Measurements from ENCODE around the gene COG5. TPM values are rescaled to one million over a fixed set of nuclear protein-coding genes. Genes with fewer than 3 reads are reported as not detected.
A peak's percentile ranks its signal among the peaks of the same experiment; 100 is the strongest.

The COG5 gene
- total and polyA plus RNA-seq, 10 of the 15 experiments (the other 5 are each of a cell fraction or from before 2014, with no cell fraction given): 5.5 to 27.9 (median 15.6) TPM

GRCh38 chr7:107168233-107169119 is 395.2 kb downstream of the COG5 start, which contains the start of gene HBP1 (continued):
- peak; percentile 27 for TF ChIP-seq E4F1 (IDR thresholded peaks at IDR 0.05; ENCODE audit: borderline replicate concordance, partially characterized antibody)
- TF ChIP-seq SREBF1 (IDR thresholded peaks at IDR 0.05; ENCODE audit: low read length): peak; percentile 60; the same call in 1 of the 2 replicates
- TF ChIP-seq RBBP5 (conservative IDR thresholded peaks at IDR 0.05): no peak
- TF ChIP-seq HDGF (IDR thresholded peaks at IDR 0.05): 0 out of 2 replicates have a peak, but pooled peaks have one; percentile 21
- TF ChIP-seq MTA3 (IDR thresholded peaks at IDR 0.05; ENCODE audit: borderline replicate concordance, low read length): no peak
- TF ChIP-seq ESRRA (IDR thresholded peaks at IDR 0.05; ENCODE audit: low read length): no peak
- peak; percentile 66 for TF ChIP-seq RELB (IDR thresholded peaks at IDR 0.05; ENCODE audit: low read depth)
- no peak; a peak in 1 of 3 replicates for TF ChIP-seq EGR1 (IDR thresholded peaks at IDR 0.05; ENCODE audit: borderline replicate concordance in 1 of 2, low read depth in 2 of 2, low read length in 2 of 2)
- peak; percentile 52; the same call in 1 of the 2 replicates for TF ChIP-seq ZNF687 (IDR thresholded peaks at IDR 0.05)
- peak; percentile 89 for TF ChIP-seq SIX5 (IDR thresholded peaks at IDR 0.05; ENCODE audit: low read depth, low read length, severe bottlenecking)
- no peak for TF ChIP-seq CBX3 (IDR thresholded peaks at IDR 0.05; ENCODE audit: borderline replicate concordance, low read depth)
- no peak for TF ChIP-seq ASH2L (IDR thresholded peaks at IDR 0.05; ENCODE audit: borderline replicate concordance, low read depth)
- peak; percentile 73 to 83; a peak in 3 of 4 replicates for TF ChIP-seq BHLHE40 (IDR thresholded peaks at IDR 0.05; ENCODE audit: borderline replicate concordance in 1 of 2, low read depth in 2 of 2, low read length in 1 of 2)
- no peak for TF ChIP-seq ZNF622 (IDR thresholded peaks at IDR 0.05)
- TF ChIP-seq RUNX3 (IDR thresholded peaks at IDR 0.05; ENCODE audit: low read length): peak; percentile 47; the same call in 1 of the 2 replicates
- peak; percentile 28; the same call in 1 of the 2 replicates for TF ChIP-seq EED (IDR thresholded peaks at IDR 0.05; ENCODE audit: low read depth)
- no peak for TF ChIP-seq SMAD5 (IDR thresholded peaks at IDR 0.05; ENCODE audit: low read depth)
